ENCODE measurements around the gene MPI. TPM values are rescaled to one million over a fixed set of nuclear protein-coding genes. Genes with fewer than 3 reads are reported as not detected.

MPI gene
- total RNA-seq, 4 donors from 2014 or later: 66.7 to 129 (median 98.5) TPM

- Histone ChIP-seq H3K9me3 (no peaks in the 10 kb centered on the region), H3K27ac (peak overlapping the region in 2 of 4 donors; percentile 7 to 26), H3K4me1 (peaks cover 56 to 66% of the 10 kb centered on the region in 2 donors), H3K27me3 (no peaks in the 10 kb centered on the region), H3K36me3 (no peaks in the 10 kb centered on the region), H3K4me3 (no peak overlapping the region)
- DNase-seq: no peak
- intact Hi-C loops (cut with DNase I; ENCODE audit: low total_unique reads) (no loop called here), in situ Hi-C loops (cut with MboI; ENCODE audit: low sequenced_read_pairs in 4 of 4) (no loop called here)
- no peak for TF ChIP-seq CTCF (IDR thresholded peaks at IDR 0.05 in 4 of 5, conservative IDR thresholded peaks at IDR 0.05 in 1 of 5)
- TF ChIP-seq POLR2A (IDR thresholded peaks at IDR 0.05): no peak
- no peak for ATAC-seq
Observed at GRCh38 chr15:74865316-74865715, 24.5 kb upstream of the MPI start.

GRCh38 chr15:74866090-74866489, 23.8 kb upstream of the MPI start:
- peak in 1 of 2 donors; percentile 24 for ATAC-seq
- TF ChIP-seq POLR2A (IDR thresholded peaks at IDR 0.05) (no peak), CTCF (IDR thresholded peaks at IDR 0.05 in 4 of 5, conservative IDR thresholded peaks at IDR 0.05 in 1 of 5) (no peak)
- intact Hi-C loops (cut with DNase I; ENCODE audit: low total_unique reads): no loop called here
- Histone ChIP-seq H3K36me3 (no peaks in the 10 kb centered on the region), H3K27ac (peak overlapping the region; percentile 4 to 96 (median 70)), H3K27me3 (no peaks in the 10 kb centered on the region), H3K9me3 (no peaks in the 10 kb centered on the region), H3K4me3 (no peak overlapping the region), H3K4me1 (peaks cover 63 to 72% of the 10 kb centered on the region in 2 donors)
- in situ Hi-C loops (cut with MboI; ENCODE audit: low sequenced_read_pairs in 4 of 4): no loop called here
- DNase-seq: no peak

- H3K4me3 ChIP-seq: no peak overlapping the region
- H3K36me3 ChIP-seq: no peaks in the 10 kb centered on the region
- TF ChIP-seq POLR2A (IDR thresholded peaks at IDR 0.05): no peak
- TF ChIP-seq CTCF (IDR thresholded peaks at IDR 0.05 in 4 of 5, conservative IDR thresholded peaks at IDR 0.05 in 1 of 5): no peak
- H3K27me3 ChIP-seq: no peaks in the 10 kb centered on the region
- ATAC-seq: no peak
- no peaks in the 10 kb centered on the region for H3K9me3 ChIP-seq
- in situ Hi-C loops (cut with MboI; ENCODE audit: low sequenced_read_pairs in 4 of 4): no loop called here
- peaks cover 78 to 84% of the 10 kb centered on the region in 2 donors for H3K4me1 ChIP-seq
- DNase-seq: no peak
- peak overlapping the region; percentile 94 to 99 (median 96) for H3K27ac ChIP-seq
- intact Hi-C loops (cut with DNase I; ENCODE audit: low total_unique reads): no loop called here
Observed at GRCh38 chr15:74867466-74868038, 22.3 kb upstream of the MPI start.

- Histone ChIP-seq H3K9me3 (no peaks in the 10 kb centered on the region), H3K27me3 (no peaks in the 10 kb centered on the region), H3K4me3 (no peak overlapping the region), H3K4me1 (peaks cover 78 to 81% of the 10 kb centered on the region in 2 donors), H3K27ac (peak overlapping the region; percentile 94 to 99 (median 96)), H3K36me3 (no peaks in the 10 kb centered on the region)
- in situ Hi-C loops (cut with MboI; ENCODE audit: low sequenced_read_pairs in 4 of 4) (no loop called here), intact Hi-C loops (cut with DNase I; ENCODE audit: low total_unique reads) (no loop called here)
- DNase-seq (peak in 1 of 2 donors; percentile 29), ATAC-seq (no peak)
- TF ChIP-seq POLR2A (IDR thresholded peaks at IDR 0.05) (peak in 1 of 2 donors; percentile 17), CTCF (IDR thresholded peaks at IDR 0.05 in 4 of 5, conservative IDR thresholded peaks at IDR 0.05 in 1 of 5) (no peak)
Observed at GRCh38 chr15:74868059-74868458, 21.8 kb upstream of the MPI start.

- intact Hi-C loops (cut with DNase I; ENCODE audit: low total_unique reads) (no loop called here), in situ Hi-C loops (cut with MboI; ENCODE audit: low sequenced_read_pairs in 4 of 4) (no loop called here)
- H3K4me1 ChIP-seq: peaks cover 71 to 79% of the 10 kb centered on the region in 2 donors
- peak overlapping the region; percentile 94 to 99 (median 96) for H3K27ac ChIP-seq
- H3K27me3 ChIP-seq: no peaks in the 10 kb centered on the region
- ATAC-seq (no peak), DNase-seq (no peak)
- H3K36me3 ChIP-seq: no peaks in the 10 kb centered on the region
- H3K4me3 ChIP-seq: peak overlapping the region in 1 of 4 donors; percentile 1
- no peak for TF ChIP-seq POLR2A (IDR thresholded peaks at IDR 0.05)
- no peak for TF ChIP-seq CTCF (IDR thresholded peaks at IDR 0.05 in 4 of 5, conservative IDR thresholded peaks at IDR 0.05 in 1 of 5)
- no peaks in the 10 kb centered on the region for H3K9me3 ChIP-seq
Observed at GRCh38 chr15:74869372-74869725, 20.5 kb upstream of the MPI start.

All from gastrocnemius medialis (tissue), 4 donors.